Panc1 (cell line): Measurements from ENCODE around the gene NKRF. TPM values are rescaled to one million over a fixed set of nuclear protein-coding genes. Genes with fewer than 3 reads are reported as not detected.

Experiments used
- ATAC-seq: fragments of 200-7000 bp; cut with Tn5 transposase; 2 replicates; pipeline ENCODE4 v1.9.1; 2020; ENCODE audit warnings: mild to moderate bottlenecking, moderate library complexity
- BruUV-seq: library from RNA; stranded (reverse); fragments of 400-500 nt; replicated peaks from 2 replicates; lab custom pipeline; 2021; lab: Mats Ljungman, UMichigan
- CTCF ChIA-PET: fragments of 300-600 bp; sonication (Branson Sonifier 250); formaldehyde crosslinking; loops from one replicate; lab custom pipeline; 2022; ENCODE audit warnings: antibody characterized with exemption; lab: Charles Lee
- POLR2A ChIA-PET: fragments of 300-600 bp; sonication (Branson Sonifier 250); formaldehyde crosslinking; loops from one replicate; lab custom pipeline; 2022; ENCODE audit warnings: antibody characterized with exemption; lab: Charles Lee
- DNase-seq: peaks from one replicate; pipeline ENCODE4 v3.0.0-alpha.2; 2010; ENCODE audit warnings: low read depth, low spot score
- H3K27ac ChIP-seq: 2 replicates; pipeline ENCODE4 v1.5.1; 2011; ENCODE audit warnings: mild to moderate bottlenecking, low read length, inconsistent platforms
- H3K27me3 ChIP-seq: fragments of 200-500 bp; sonication (Bioruptor generic); 2 replicates; pipeline ENCODE4 v1.6.0; 2014; ENCODE audit warnings: low read length, inconsistent platforms; ENCODE audit not compliant: control insufficient read depth, insufficient read depth
- H3K36me3 ChIP-seq: fragments of 200-500 bp; sonication (Bioruptor generic); 2 replicates; pipeline ENCODE4 v1.5.1; 2014; ENCODE audit warnings: inconsistent platforms, mild to moderate bottlenecking, low read length, moderate library complexity; ENCODE audit not compliant: control insufficient read depth, insufficient read depth
- H3K4me1 ChIP-seq: 2 replicates; pipeline ENCODE4 v1.5.1; 2011; ENCODE audit warnings: inconsistent platforms, mild to moderate bottlenecking, low read length, moderate library complexity; ENCODE audit not compliant: control insufficient read depth, insufficient read depth
- H3K4me3 ChIP-seq, 2 experiments: 2 replicates each; pipeline ENCODE4 v1.5.1; 2011 to 2012; ENCODE audit warnings: low read depth in 2 of 2, low read length in 2 of 2, mild to moderate bottlenecking in 2 of 2, inconsistent platforms in 1 of 2, moderate library complexity in 1 of 2
- H3K9me3 ChIP-seq: fragments of 200-500 bp; sonication (Bioruptor generic); 2 replicates; pipeline ENCODE4 v1.5.1; 2014; ENCODE audit warnings: low read depth, mild to moderate bottlenecking, inconsistent platforms, low read length, moderate library complexity; ENCODE audit not compliant: control insufficient read depth, insufficient read depth
- POLR2AphosphoS5 ChIP-seq: IDR thresholded peaks from 2 replicates; pipeline ENCODE4 v1.6.1; 2012; ENCODE audit warnings: mild to moderate bottlenecking, low read depth, low read length, moderate library complexity
- REST ChIP-seq, 2 experiments: IDR thresholded peaks; 2 replicates each; pipeline ENCODE4 v1.6.1; 2011 to 2012; ENCODE audit warnings: low read depth in 2 of 2, control low read depth in 1 of 2, low read length in 1 of 2, mild to moderate bottlenecking in 1 of 2, moderate library complexity in 1 of 2; ENCODE audit not compliant: insufficient read depth in 1 of 2
- SIN3A ChIP-seq: IDR thresholded peaks from 2 replicates; pipeline ENCODE4 v1.6.1; 2012; ENCODE audit warnings: low read depth, mild to moderate bottlenecking, low read length, moderate library complexity, borderline replicate concordance; ENCODE audit not compliant: insufficient read depth
- TCF7L2 ChIP-seq: IDR thresholded peaks from 2 replicates; pipeline ENCODE4 v1.6.1; 2011; ENCODE audit warnings: mild to moderate bottlenecking, low read depth, low read length, inconsistent platforms
- in situ Hi-C: cut with HindIII; loops from 2 replicates; pipeline ENCODE4 v1.10.0; 2016; ENCODE audit warnings: low sequenced_read_pairs, low pct_unique_long_range_greater_than_20kb
- intact Hi-C: fragments of 100-400 bp; cut with micrococcal nuclease; formaldehyde crosslinking; loops from one replicate; pipeline ENCODE4 v1.10.0; 2022; ENCODE audit not compliant: unreplicated experiment
- total RNA-seq: library from RNA; stranded (reverse); gene quantifications from one replicate; pipeline ENCODE4 v1.2.1, GENCODE V29; 2021; ENCODE audit not compliant: unreplicated experiment
- TF ChIP-seq, protein P1 (sequence below): fragments of 450-650 bp; IDR thresholded peaks from 2 replicates; pipeline ENCODE4 v1.5.1; 2017; ENCODE audit warnings: mild to moderate bottlenecking

NKRF gene
- total RNA-seq, 1 experiment from 2014 or later: 25.5 TPM

DNA sequence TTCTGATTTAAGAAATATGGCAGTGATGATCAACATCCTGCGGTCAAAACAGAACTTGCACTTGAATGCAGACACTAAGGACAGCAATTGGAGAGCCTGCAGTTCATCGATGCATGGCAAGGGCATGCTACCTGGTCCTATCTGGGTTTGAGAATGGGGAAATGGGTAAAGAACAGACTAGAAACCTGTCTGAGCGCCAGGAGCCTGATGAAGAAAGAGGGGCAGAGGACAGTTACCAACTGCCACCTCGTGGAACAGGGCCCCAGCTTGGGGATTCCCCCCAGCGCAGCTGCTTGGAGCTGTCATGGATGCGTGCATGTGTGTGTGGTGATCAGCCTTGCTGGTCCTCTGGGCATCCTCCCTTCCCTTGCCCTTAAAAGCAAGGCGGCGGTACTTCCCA, 30.2 kb upstream of the NKRF start:
- ChIA-PET POLR2A (no interaction called here), CTCF (no interaction called here)
- no peak overlapping the region for H3K4me3 ChIP-seq
- in situ Hi-C loops: no loop called here
- DNase-seq (no peak), ATAC-seq (no peak)
- intact Hi-C loops: no loop called here
- no peaks in the 10 kb centered on the region for H3K27me3 ChIP-seq
- no peaks in the 10 kb centered on the region for H3K4me1 ChIP-seq
- H3K27ac ChIP-seq: no peak overlapping the region
- TF ChIP-seq TCF7L2: no peak
- TF ChIP-seq REST (IDR thresholded peaks at IDR 0.05; ENCODE audit: insufficient read depth in 1 of 2, low read depth in 2 of 2, low read length in 1 of 2): no peak
- no peak for TF ChIP-seq POLR2AphosphoS5
- no peak for TF ChIP-seq SIN3A
- TF ChIP-seq, protein P1, sequence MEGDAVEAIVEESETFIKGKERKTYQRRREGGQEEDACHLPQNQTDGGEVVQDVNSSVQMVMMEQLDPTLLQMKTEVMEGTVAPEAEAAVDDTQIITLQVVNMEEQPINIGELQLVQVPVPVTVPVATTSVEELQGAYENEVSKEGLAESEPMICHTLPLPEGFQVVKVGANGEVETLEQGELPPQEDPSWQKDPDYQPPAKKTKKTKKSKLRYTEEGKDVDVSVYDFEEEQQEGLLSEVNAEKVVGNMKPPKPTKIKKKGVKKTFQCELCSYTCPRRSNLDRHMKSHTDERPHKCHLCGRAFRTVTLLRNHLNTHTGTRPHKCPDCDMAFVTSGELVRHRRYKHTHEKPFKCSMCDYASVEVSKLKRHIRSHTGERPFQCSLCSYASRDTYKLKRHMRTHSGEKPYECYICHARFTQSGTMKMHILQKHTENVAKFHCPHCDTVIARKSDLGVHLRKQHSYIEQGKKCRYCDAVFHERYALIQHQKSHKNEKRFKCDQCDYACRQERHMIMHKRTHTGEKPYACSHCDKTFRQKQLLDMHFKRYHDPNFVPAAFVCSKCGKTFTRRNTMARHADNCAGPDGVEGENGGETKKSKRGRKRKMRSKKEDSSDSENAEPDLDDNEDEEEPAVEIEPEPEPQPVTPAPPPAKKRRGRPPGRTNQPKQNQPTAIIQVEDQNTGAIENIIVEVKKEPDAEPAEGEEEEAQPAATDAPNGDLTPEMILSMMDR: no peak
- no peaks in the 10 kb centered on the region for H3K36me3 ChIP-seq
- H3K9me3 ChIP-seq: no peaks in the 10 kb centered on the region
- no TSS peak for BruUV-seq

GRCh38 chrX:119635799-119636198, 29.6 kb upstream of the NKRF start:
- DNase-seq: no peak
- ChIA-PET CTCF (no interaction called here), POLR2A (no interaction called here)
- Histone ChIP-seq H3K27ac (no peak overlapping the region), H3K36me3 (no peaks in the 10 kb centered on the region), H3K9me3 (no peaks in the 10 kb centered on the region), H3K4me3 (no peak overlapping the region), H3K4me1 (no peaks in the 10 kb centered on the region), H3K27me3 (no peaks in the 10 kb centered on the region)
- in situ Hi-C loops (no loop called here), intact Hi-C loops (no loop called here)
- TF ChIP-seq TCF7L2 (no peak), POLR2AphosphoS5 (no peak), SIN3A (no peak), REST (IDR thresholded peaks at IDR 0.05; ENCODE audit: insufficient read depth in 1 of 2, low read depth in 2 of 2, low read length in 1 of 2) (no peak)
- TF ChIP-seq, protein P1: no peak
- no TSS peak for BruUV-seq
- no peak for ATAC-seq
